Body of pancreas (tissue), 4 donors: Measurements from ENCODE around the gene COLEC12.

ENCODE experiments used
- CTCF ChIP-seq, 7 experiments: fragments of 450-650 bp in 4 of 7; fragments of 200-600 bp in 3 of 7; sonication (generic) in 3 of 7; IDR thresholded peaks; one replicate each; pipeline ENCODE4 v1.5.1; 2016 to 2019; ENCODE audit warnings: antibody characterized with exemption in 7 of 7
- POLR2A ChIP-seq, 3 donors: fragments of 450-650 bp; IDR thresholded peaks; one replicate each; pipeline ENCODE4 v1.6.1; 2016; ENCODE audit warnings: antibody characterized with exemption in 3 of 3, mild to moderate bottlenecking in 2 of 3

GRCh38 chr18:400456-400855, 100.0 kb downstream of the COLEC12 start:
- TF ChIP-seq CTCF (IDR thresholded peaks at IDR 0.05) (no peak), POLR2A (IDR thresholded peaks at IDR 0.05) (no peak)
